ENCODE results near the gene DNASE1L1.

The DNASE1L1 gene

DNA sequence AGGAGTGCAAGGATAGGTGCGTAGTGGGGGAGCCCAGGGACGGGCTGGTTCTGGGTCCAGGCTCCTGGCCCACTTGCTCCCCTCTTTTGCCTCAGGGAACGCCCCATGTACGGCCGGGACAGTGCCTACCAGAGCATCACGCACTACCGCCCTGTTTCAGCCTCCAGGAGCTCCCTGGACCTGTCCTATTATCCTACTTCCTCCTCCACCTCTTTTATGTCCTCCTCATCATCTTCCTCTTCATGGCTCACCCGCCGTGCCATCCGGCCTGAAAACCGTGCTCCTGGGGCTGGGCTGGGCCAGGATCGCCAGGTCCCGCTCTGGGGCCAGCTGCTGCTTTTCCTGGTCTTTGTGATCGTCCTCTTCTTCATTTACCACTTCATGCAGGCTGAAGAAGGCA lies 28.3 kb downstream of the DNASE1L1 start:
- no peak for DNase-seq

- no peak for DNase-seq
Measured at GRCh38 chrX:154380153-154380552, 28.9 kb downstream of the DNASE1L1 start.

GRCh38 chrX:154379569-154379951 lies 29.5 kb downstream of the DNASE1L1 start:
- DNase-seq: no peak

- peak; percentile 97 for DNase-seq
Measured at GRCh38 chrX:154378799-154379568, 30.1 kb downstream of the DNASE1L1 start, which contains the start of gene EMD. Gene EMD, plus strand, starts transcription at chrX:154379295. Its CDS starts 190 bp downstream, at chrX:154379485.

- peak; percentile 66 for DNase-seq
Measured at GRCh38 chrX:154378059-154378798, 30.8 kb downstream of the DNASE1L1 start.

- no peak for DNase-seq
Measured at GRCh38 chrX:154376774-154377173, 32.3 kb downstream of the DNASE1L1 start.

GRCh38 chrX:154375156-154375504 lies 33.9 kb downstream of the DNASE1L1 start:
- no peak for DNase-seq

DNA sequence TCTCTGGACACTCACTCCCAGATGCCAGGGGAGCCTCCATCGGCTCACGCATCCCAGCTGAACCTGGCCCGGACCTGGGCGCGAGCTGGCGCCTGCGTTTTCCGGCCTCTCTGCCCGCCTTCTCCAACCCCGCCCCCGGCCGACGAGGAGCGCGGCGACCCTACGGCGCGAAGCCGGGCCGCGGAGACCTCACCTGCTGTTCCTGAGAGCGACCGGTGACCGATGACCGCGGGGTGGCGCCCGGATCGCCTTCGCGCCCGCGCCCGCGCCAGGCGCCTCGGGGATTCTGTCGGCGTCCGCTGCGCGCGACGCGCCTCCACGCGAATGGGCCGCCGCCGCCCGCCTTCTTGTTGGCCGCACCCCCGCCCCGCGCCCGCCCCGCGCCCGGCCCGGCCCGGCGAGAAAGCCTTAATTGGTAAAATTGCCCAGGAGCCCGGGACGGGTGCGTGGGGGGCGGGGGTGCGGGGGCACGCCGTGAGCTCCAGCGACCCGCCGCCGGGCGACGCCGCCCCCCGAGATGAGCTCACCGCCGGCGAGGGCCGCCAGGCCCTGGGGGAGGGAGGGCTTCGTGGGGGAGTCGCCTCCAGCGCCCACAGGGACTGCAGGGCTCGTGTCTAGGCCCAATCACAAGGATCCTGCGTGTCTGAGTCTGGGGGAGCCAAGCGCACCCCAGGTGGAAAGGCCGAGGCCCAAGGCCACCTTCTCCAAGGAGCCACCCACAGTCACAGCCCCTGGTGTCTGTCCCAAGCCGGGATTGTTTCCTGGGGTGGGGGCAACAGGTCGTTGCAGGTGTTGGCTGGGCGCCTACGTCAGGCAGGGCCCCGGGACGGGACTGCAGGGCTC lies 34.5 kb downstream of the DNASE1L1 start, which contains the start of gene FLNA:
TSS of gene FLNA (minus strand) at position 322 of the 843 bp plus-strand sequence. CDS start 3,389 bp downstream, outside the sequence.
- peak; percentile 51 for DNase-seq

GRCh38 chrX:154373340-154374306 lies 35.4 kb downstream of the DNASE1L1 start:
- DNase-seq: peak; percentile 87

GRCh38 chrX:154372612-154373022 lies 36.4 kb downstream of the DNASE1L1 start:
- DNase-seq: peak; percentile 68

GRCh38 chrX:154371789-154372300 lies 37.2 kb downstream of the DNASE1L1 start:
- no peak for DNase-seq

GRCh38 chrX:154371017-154371788 lies 37.9 kb downstream of the DNASE1L1 start:
- peak; percentile 92 for DNase-seq

- DNase-seq: no peak
Measured at GRCh38 chrX:154370300-154371016, 38.6 kb downstream of the DNASE1L1 start.

DNA sequence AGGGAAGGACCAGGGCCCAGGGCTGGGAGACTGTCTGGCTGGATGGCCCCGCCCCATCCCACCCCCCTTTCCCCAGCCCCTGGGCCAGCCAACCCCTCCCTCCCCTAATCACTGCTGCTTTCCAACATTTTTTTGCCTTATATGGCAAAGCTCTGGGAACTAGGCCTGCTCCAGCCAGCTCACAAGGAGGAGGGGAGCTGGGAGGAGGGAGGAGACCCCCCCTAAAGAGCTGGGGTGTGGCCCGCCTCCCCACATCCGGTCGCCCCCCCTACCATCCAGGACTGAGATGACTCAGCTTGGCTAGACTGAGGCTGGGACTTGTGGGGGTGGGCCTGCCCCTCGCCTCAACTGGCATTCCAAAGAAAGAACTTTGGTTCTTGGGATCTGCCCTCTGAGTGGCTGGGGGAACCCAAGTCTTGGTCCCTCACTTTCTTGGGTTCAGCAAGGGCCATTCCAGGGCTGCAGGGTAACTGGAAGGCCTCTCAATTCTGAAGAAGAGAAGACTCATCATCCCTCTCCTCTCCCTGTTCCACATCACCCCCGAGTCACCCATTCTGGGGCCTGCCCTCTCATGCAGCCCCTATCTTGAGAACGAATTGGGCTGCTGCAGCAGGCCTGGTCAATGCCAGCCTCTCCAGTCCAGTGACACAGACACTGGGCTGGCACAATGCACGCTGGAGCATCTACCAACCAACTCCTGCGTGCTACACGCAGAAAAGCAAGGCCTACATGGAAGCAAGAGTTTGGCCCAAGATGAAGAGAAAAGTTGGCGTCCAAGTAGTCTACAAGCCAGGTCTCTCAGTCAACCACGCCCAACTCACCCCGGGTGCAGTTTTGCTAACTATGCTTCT lies 39.4 kb downstream of the DNASE1L1 start:
- peak; percentile 94 for DNase-seq

DNA sequence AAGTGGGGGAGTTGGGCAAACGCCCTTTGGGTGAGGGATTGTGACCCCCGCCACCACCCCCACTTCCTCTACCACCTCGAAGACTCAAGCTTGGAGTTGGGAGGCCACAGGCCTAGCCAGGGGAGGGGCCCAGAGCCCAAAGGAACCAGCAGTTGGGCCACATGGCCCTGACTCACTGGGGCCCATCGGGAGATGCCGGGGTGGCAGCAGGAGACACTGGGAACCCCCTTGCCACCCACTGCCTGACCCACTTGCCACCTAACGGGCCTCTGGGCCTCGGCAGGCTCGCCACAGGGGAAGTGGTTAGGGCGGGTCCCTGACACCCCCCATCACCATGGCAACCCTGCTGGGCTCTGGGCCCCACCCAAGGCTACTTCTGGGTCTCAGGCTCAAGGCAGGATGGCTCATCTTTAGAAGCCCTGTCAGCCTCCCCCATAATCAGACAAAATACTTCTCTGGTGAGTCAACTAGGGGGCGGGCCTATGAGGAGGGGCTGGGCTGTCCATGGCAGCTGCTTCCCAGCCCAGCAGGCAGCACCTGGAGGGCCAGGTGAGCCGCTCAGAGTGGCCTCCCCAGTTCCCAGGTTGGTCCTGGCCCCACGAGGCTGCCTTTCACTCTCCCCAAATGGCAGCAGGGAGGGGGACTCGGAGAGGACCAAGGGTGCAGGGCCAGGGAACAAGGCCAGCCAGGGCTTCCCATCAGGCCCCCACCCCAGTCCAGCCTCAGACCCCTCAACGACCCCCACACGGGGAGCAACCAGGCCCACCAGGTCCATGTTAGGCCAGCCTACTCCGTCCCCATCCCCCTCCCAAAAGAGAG lies 40.2 kb downstream of the DNASE1L1 start:
- peak; percentile 94 for DNase-seq

DNA sequence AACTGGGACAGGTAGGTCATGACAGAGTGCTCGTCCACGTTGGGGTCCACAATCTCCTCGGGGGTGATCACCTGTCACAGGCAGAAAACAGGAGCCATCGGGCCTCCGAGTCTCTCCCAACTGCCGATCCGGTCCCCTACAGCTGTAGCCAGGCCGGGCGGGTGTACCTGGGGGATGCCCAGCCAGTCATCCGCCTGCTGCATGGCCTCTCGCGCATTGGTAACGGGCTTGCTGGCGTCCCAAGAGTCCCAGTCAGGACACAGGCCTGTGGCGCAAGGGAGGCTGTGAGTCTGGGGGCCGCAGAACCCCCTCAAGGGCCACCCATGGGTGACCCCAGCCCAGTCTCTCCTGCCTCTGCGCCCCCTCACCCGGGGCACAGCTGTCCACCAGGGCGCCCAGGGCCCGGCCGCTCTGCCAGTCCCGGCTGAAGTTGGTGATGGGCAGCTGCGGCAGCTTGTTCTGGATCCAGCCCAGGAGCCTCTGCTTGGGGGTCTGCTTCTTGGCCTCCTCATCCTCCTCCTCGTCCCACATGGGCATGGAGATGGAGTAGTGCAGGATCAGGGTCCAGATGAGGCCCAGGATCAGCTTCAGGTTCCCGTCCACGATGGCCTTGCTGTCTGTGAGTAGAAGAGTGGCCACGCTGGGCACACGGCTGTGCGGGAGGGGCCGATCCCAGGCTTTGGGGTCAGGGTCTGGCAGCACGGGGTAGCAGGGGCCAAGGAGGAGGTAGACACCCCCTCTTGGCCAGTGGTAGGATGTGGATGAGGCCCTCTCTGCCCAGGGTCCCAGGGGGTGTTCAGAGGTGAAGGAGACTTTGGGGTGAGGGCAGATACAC lies 41.4 kb downstream of the DNASE1L1 start:
- DNase-seq: no peak

DNA sequence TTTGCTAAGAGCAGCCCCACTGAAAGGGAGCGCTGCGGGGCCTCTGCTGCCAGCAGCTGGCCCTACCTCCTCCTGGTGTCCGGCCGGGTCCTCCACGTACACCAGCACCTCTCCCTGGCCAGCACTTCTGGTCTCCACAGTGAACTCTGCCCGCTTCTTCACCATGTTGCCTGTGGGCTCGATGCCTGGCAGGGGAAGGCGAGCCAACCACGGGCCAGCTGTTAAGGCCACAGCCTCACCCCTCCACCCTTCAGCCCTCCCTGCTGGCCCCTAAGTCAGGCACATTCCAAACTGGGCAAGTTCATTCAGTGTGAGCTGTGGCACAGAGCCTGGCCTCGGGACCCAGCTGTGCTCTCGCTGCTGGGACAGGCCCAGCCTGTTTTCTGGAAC lies 42.4 kb downstream of the DNASE1L1 start:
- no peak for DNase-seq

All from EL (cell line).